T-cell (primary cell): ENCODE measurements around the gene FAM174C. TPM values are rescaled to one million over a fixed set of nuclear protein-coding genes. Genes with fewer than 3 reads are reported as not detected.
A peak's percentile ranks its signal among the peaks of the same experiment; 100 is the strongest.

Experiments
- ATAC-seq, 4 experiments: fragments of 200-7000 bp in 3 of 4; fragments of 150-1000 bp in 1 of 4; cut with Tn5 transposase; replicated peaks in 1 of 4; 1 replicate in 3 of 4; 2 replicates in 1 of 4; pipeline ENCODE4 v1.10.0; 2021; ENCODE audit warnings: moderate library complexity in 3 of 4, mild to moderate bottlenecking in 2 of 4, moderate number of reproducible peaks in 1 of 4
- CTCF ChIA-PET, 2 donors: fragments of 300-600 bp; sonication (Branson Sonifier 250); formaldehyde crosslinking; loops; one replicate each; lab custom pipeline; 2022; ENCODE audit warnings: antibody characterized with exemption in 2 of 2; lab: Charles Lee
- POLR2A ChIA-PET, 2 donors: fragments of 300-600 bp; sonication (Branson Sonifier 250); formaldehyde crosslinking; loops; one replicate each; lab custom pipeline; 2022; ENCODE audit warnings: antibody characterized with exemption in 2 of 2; lab: Charles Lee
- DNase-seq, 35 experiments: peaks; one replicate each; pipeline versions ENCODE4 v3.0.0 to v3.0.0-alpha.2; 2013 to 2023
- H3K27ac ChIP-seq: one replicate; pipeline ENCODE4 v1.5.1; 2013; ENCODE audit warnings: low read length
- H3K27me3 ChIP-seq, 2 experiments: replicated peaks in 1 of 2; 1 replicate in 1 of 2; 2 replicates in 1 of 2; pipeline versions ENCODE4 v1.6.1 to v1.7.0; 2013; ENCODE audit warnings: low read length in 1 of 2, mixed read lengths in 1 of 2; ENCODE audit not compliant: control insufficient read depth in 2 of 2, insufficient read depth in 2 of 2; ENCODE audit errors: extremely low read depth in 1 of 2
- H3K36me3 ChIP-seq, 2 donors: 1 replicate in 1 of 2; 2 replicates in 1 of 2; pipeline versions ENCODE4 v1.6.1 to v1.7.0; 2013; ENCODE audit warnings: low read length in 1 of 2; ENCODE audit not compliant: control insufficient read depth in 2 of 2, insufficient read depth in 1 of 2; ENCODE audit errors: extremely low read depth in 1 of 2
- H3K4me1 ChIP-seq, 2 experiments: 1 replicate in 1 of 2; 2 replicates in 1 of 2; pipeline versions ENCODE4 v1.6.1 to v1.7.0; 2013; ENCODE audit warnings: low read length in 2 of 2, mixed read lengths in 1 of 2; ENCODE audit not compliant: insufficient read depth in 2 of 2, control insufficient read depth in 1 of 2; ENCODE audit errors: extremely low read depth in 1 of 2
- H3K4me3 ChIP-seq, 2 donors: 1 replicate in 1 of 2; 2 replicates in 1 of 2; pipeline versions ENCODE4 v1.5.1 to v1.7.0; 2013; ENCODE audit warnings: mild to moderate bottlenecking in 2 of 2, low read length in 1 of 2, moderate library complexity in 1 of 2; ENCODE audit not compliant: control insufficient read depth in 1 of 2; ENCODE audit errors: extremely low read depth in 1 of 2
- H3K9me3 ChIP-seq: 2 replicates; pipeline ENCODE4 v1.7.0; 2013
- H3K27ac Mint-ChIP-seq, 2 donors: one replicate each; pipeline ENCODE4 v1.8.0; 2020 to 2021; ENCODE audit warnings: mild to moderate bottlenecking in 2 of 2, mixed read lengths in 2 of 2
- H3K27me3 Mint-ChIP-seq, 2 donors: one replicate each; pipeline ENCODE4 v1.8.0; 2021 to 2022; ENCODE audit warnings: mixed read lengths in 2 of 2
- H3K36me3 Mint-ChIP-seq: one replicate; pipeline ENCODE4 v1.8.0; 2021; ENCODE audit warnings: mixed read lengths
- H3K4me1 Mint-ChIP-seq, 3 donors: one replicate each; pipeline ENCODE4 v1.8.0; 2020 to 2022; ENCODE audit warnings: mixed read lengths in 3 of 3, mild to moderate bottlenecking in 1 of 3
- H3K4me3 Mint-ChIP-seq, 3 donors: one replicate each; pipeline ENCODE4 v1.8.0; 2020 to 2022; ENCODE audit warnings: mild to moderate bottlenecking in 3 of 3, mixed read lengths in 3 of 3, moderate library complexity in 3 of 3
- H3K9me3 Mint-ChIP-seq, 3 donors: one replicate each; pipeline ENCODE4 v1.8.0; 2020 to 2022; ENCODE audit warnings: mixed read lengths in 3 of 3
- WGBS: methylation state at CpG from one replicate; pipeline ENCODE4 v1.1.5; 2013; ENCODE audit warnings: missing lambda C conversion rate; ENCODE audit not compliant: insufficient coverage; 5-methylcytosine and 5-hydroxymethylcytosine counted together
- total RNA-seq, 35 experiments: library from RNA in 6 of 35; stranded (reverse) in 6 of 35; fragments of 120-200 nt in 1 of 35; gene quantifications; one replicate each; pipeline versions ENCODE4 v1.2.1 to v1.2.4 and lab custom pipeline; 2013 to 2026

Gene FAM174C
- total RNA-seq, 5 donors from 2014 or later (not counting 1 experiment from before 2014, with no cell fraction given): 42.1 to 69.8 (median 60.4) TPM

DNA sequence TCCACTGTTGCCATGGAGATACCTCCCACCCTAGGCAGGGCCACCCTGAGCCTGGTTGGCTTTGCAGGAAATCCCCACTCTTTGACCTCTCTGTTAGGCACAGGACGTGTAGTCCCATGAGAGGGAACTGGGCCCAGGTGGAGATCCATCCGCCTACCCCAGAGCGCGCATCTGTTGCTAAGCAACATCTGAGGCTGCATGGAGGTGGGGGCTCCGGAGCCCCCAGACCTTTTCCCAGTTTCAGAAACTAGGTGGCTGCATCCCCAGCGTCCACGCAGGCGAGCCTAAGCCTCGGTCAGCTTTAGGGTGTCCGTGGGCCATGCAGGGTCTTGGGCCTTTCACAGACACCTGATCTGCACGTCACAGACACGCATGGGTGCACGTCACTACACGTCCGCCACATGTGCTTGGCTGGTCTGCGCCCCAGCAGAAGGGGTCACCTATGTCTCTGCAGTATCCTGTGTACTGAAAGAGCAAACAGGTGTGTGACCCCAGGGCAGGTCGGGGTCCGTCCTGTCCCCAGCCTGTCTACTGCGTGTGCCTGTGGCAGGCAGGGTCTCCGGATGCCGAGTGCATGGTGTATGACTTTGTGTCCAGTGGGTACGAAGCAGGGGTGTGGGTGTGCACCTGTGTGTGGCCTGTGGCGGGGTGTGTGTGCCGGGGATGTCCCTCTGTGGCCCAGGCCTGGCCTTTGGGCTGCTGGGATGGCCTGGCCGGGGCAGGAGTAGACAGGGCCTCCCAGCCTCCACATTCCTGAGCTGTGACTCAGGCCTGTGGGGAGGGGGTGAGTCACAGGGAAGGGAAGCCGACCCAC is 10.3 kb upstream of the FAM174C start:
- Mint-ChIP-seq H3K27ac (peak overlapping the region; percentile 63 to 87), H3K27me3 (no peaks in the 10 kb centered on the region), H3K4me1 (peaks cover 43 to 62% (median 43%) of the 10 kb centered on the region in 3 donors), H3K4me3 (peak overlapping the region; percentile 21 to 94 (median 62)), H3K36me3 (peaks cover 3% of the 10 kb centered on the region), H3K9me3 (no peaks in the 10 kb centered on the region)
- DNase-seq (no peak), ATAC-seq (no peak)
- 94% methylated on average over 19 of the region's 26 CpGs for WGBS
- no peak overlapping the region for H3K4me3 ChIP-seq
- no peaks in the 10 kb centered on the region for H3K9me3 ChIP-seq
- H3K27me3 ChIP-seq: no peaks in the 10 kb centered on the region
- peaks cover 37 to 67% of the 10 kb centered on the region in 2 experiments for H3K4me1 ChIP-seq
- ChIA-PET POLR2A (no interaction called here), CTCF (interaction anchor here (0.6 to 3.6 kb wide), 5 partner anchors 12 to 37 kb away, joined by 3 to 115 read pairs (median 4); no protein-coding TSS in a partner anchor)
- peaks cover 0 to 6% of the 10 kb centered on the region in 2 donors for H3K36me3 ChIP-seq
- H3K27ac ChIP-seq: peak overlapping the region; percentile 18

GRCh38 chr19:1265615-1266128 is 9.7 kb upstream of the FAM174C start:
- Histone ChIP-seq H3K27ac (peak overlapping the region; percentile 37), H3K4me1 (peaks cover 42 to 67% of the 10 kb centered on the region in 2 experiments), H3K4me3 (peak overlapping the region; percentile 29 to 42), H3K36me3 (peaks cover 3 to 6% of the 10 kb centered on the region in 2 donors), H3K9me3 (no peaks in the 10 kb centered on the region), H3K27me3 (no peaks in the 10 kb centered on the region)
- H3K27me3 Mint-ChIP-seq: no peaks in the 10 kb centered on the region
- peaks cover 7% of the 10 kb centered on the region for H3K36me3 Mint-ChIP-seq
- H3K4me3 Mint-ChIP-seq: peak overlapping the region; percentile 54 to 94 (median 65)
- CTCF ChIA-PET: interaction anchor here (0.6 to 3.6 kb wide), 5 partner anchors 12 to 38 kb away, joined by 3 to 115 read pairs (median 4); no protein-coding TSS in a partner anchor
- peak overlapping the region; percentile 75 to 83 for H3K27ac Mint-ChIP-seq
- H3K4me1 Mint-ChIP-seq: peaks cover 47 to 68% (median 49%) of the 10 kb centered on the region in 3 donors
- no peaks in the 10 kb centered on the region for H3K9me3 Mint-ChIP-seq
- POLR2A ChIA-PET: no interaction called here
- ATAC-seq: peak in 2 of 4 experiments; percentile 1 to 2
- WGBS: 30% methylated on average over 17 of the region's 28 CpGs
- DNase-seq: peak in 6 of 35 experiments; percentile 27 to 65 (median 34)

DNA sequence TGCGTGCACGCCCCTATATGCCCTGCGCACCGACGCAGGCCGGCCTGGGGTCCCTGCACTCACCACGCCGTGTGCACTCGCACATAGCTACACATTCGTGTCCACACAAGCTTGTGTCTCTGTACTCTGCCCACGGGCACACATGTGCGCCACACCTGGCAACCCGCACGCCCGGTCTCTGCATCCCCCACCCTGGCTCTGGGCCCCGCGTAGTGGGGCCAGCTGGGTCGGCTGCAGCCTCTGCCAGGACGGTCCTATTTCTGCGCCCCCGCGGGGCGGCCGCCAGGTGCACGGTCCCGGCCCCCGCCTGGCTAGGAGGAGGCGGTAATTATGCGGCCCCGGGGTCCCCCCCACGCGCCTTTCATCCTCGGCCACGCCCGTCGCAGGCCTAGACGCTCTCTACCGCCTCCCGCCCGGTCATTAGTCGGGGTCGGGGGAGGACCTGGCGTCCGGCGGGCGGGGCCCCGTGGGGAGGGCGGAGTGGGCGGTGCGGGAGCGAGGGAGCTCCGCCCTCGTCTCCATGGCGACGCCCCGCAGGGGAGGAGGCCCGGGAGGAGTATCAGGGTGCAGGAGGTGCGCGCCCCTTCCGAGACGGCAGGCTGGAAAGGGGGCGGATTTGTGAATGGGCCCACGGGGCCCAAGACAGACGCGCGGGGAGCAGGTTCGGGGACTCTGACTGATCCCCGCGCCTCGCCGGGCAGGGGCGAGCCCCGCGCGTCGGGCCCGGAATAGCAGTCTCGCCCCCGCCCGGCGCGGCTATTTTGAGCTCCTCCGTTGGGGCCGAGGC is 9.0 kb upstream of the FAM174C start:
- Mint-ChIP-seq H3K9me3 (no peaks in the 10 kb centered on the region), H3K36me3 (peaks cover 14% of the 10 kb centered on the region), H3K27ac (peak overlapping the region; percentile 75 to 83), H3K27me3 (no peaks in the 10 kb centered on the region), H3K4me3 (peak overlapping the region; percentile 54 to 94 (median 65)), H3K4me1 (peaks cover 52 to 73% (median 52%) of the 10 kb centered on the region in 3 donors)
- Histone ChIP-seq H3K4me3 (peak overlapping the region; percentile 42 to 47), H3K27ac (peak overlapping the region; percentile 37), H3K9me3 (no peaks in the 10 kb centered on the region), H3K27me3 (no peaks in the 10 kb centered on the region), H3K36me3 (peaks cover 6 to 9% of the 10 kb centered on the region in 2 donors), H3K4me1 (peaks cover 46 to 70% of the 10 kb centered on the region in 2 experiments)
- DNase-seq: peak in 33 of 35 experiments; percentile 44 to 89 (median 63)
- CTCF ChIA-PET: interaction anchor here (0.6 to 3.6 kb wide), 9 partner anchors 8 to 559 kb away, joined by 3 to 115 read pairs (median 5); no protein-coding TSS in a partner anchor
- ATAC-seq: peak; percentile 38 to 46 (median 41)
- POLR2A ChIA-PET: interaction anchor here in 1 of 2 donors (1.3 kb wide), 1 partner anchor 22 kb away, joined by 13 read pairs; no protein-coding TSS in a partner anchor
- 5% methylated on average over 83 of the region's 84 CpGs for WGBS

DNA sequence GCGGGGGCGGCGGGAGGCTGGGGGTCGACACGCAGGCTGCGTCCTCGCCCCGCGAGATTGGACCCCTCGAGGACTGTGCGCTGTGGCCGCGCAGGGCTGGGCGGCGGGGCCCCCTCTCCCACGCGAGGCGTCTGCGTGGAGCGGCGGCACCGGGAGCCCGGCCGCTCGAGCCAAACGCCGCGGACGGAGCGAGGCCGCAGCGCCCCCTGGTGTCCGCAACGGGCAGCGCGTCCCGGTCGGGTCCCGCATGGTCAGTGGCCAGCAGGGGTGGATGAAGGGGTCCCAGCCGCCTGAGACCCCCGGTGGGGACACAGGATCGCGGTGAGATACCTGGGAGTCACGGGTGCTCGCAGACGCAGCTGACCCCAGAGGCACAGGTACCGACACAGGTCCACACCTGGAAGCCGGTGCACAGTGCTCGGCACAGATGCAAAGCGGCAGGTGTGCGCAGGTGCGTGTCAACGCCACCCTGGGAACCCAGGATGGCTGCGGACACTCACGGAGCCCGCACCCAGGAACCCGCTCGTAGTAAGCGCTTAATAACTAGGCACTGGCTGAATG is 8.3 kb upstream of the FAM174C start:
- Mint-ChIP-seq H3K4me3 (peak overlapping the region; percentile 34 to 94 (median 57)), H3K4me1 (peaks cover 52 to 73% (median 52%) of the 10 kb centered on the region in 3 donors), H3K9me3 (no peaks in the 10 kb centered on the region), H3K27me3 (no peaks in the 10 kb centered on the region), H3K27ac (peak overlapping the region; percentile 52 to 62), H3K36me3 (peaks cover 21% of the 10 kb centered on the region)
- ChIA-PET CTCF (interaction anchor here (0.6 to 3.6 kb wide), 6 partner anchors 8 to 559 kb away, joined by 3 to 115 read pairs (median 12); no protein-coding TSS in a partner anchor), POLR2A (interaction anchor here (1.3 to 2.8 kb wide), 2 partner anchors 22 kb away, joined by 13 to 20 read pairs; no protein-coding TSS in a partner anchor)
- WGBS: 1% methylated on average over 50 of the region's 59 CpGs
- Histone ChIP-seq H3K9me3 (no peaks in the 10 kb centered on the region), H3K36me3 (peaks cover 6 to 16% of the 10 kb centered on the region in 2 donors), H3K4me1 (peaks cover 42 to 70% of the 10 kb centered on the region in 2 experiments), H3K4me3 (peak overlapping the region; percentile 42 to 47), H3K27ac (no peak overlapping the region), H3K27me3 (no peaks in the 10 kb centered on the region)
- DNase-seq (peak in 21 of 35 experiments; percentile 41 to 82 (median 60)), ATAC-seq (peak; percentile 7 to 20 (median 18))

- H3K4me3 ChIP-seq: peak overlapping the region in 1 of 2 donors; percentile 17
- 42% methylated on average over 10 of the region's 35 CpGs for WGBS
- no peak overlapping the region for H3K27ac ChIP-seq
- H3K4me1 ChIP-seq: peaks cover 37 to 70% of the 10 kb centered on the region in 2 experiments
- POLR2A ChIA-PET: interaction anchor here in 1 of 2 donors (2.8 kb wide), 1 partner anchor 23 kb away, joined by 20 read pairs; no protein-coding TSS in a partner anchor
- H3K27me3 ChIP-seq: no peaks in the 10 kb centered on the region
- H3K27me3 Mint-ChIP-seq: no peaks in the 10 kb centered on the region
- H3K4me1 Mint-ChIP-seq: peaks cover 55 to 75% (median 57%) of the 10 kb centered on the region in 3 donors
- DNase-seq (peak in 4 of 35 experiments; percentile 34 to 52 (median 48)), ATAC-seq (no peak)
- no peaks in the 10 kb centered on the region for H3K9me3 ChIP-seq
- H3K9me3 Mint-ChIP-seq: no peaks in the 10 kb centered on the region
- CTCF ChIA-PET: interaction anchor here (0.5 to 3.6 kb wide), 3 partner anchors 23 to 347 kb away, joined by 6 to 115 read pairs (median 28); no protein-coding TSS in a partner anchor
- H3K36me3 Mint-ChIP-seq: peaks cover 25% of the 10 kb centered on the region
- peaks cover 6 to 23% of the 10 kb centered on the region in 2 donors for H3K36me3 ChIP-seq
- peak overlapping the region; percentile 34 to 94 (median 57) for H3K4me3 Mint-ChIP-seq
- H3K27ac Mint-ChIP-seq: peak overlapping the region; percentile 52 to 62
Observed at GRCh38 chr19:1267477-1268225, 7.7 kb upstream of the FAM174C start.
